Occipital lobe (tissue), 2 donors: ENCODE results near the gene HNRNPA3. TPM values are rescaled to one million over a fixed set of nuclear protein-coding genes. Genes with fewer than 3 reads are reported as not detected.
A peak's percentile ranks its signal among the peaks of the same experiment; 100 is the strongest.
"Not testable (repeated sequence)": the region's sequence is repeated elsewhere in the genome, so short reads cannot be mapped to it uniquely, and the experiment has no call there.

ENCODE experiments used
- DNase-seq: peaks from one replicate; lab custom pipeline; 2025; lab: John Stamatoyannopoulos, UW
- total RNA-seq: library from RNA; depleted of rRNA; stranded (reverse); fragments of >200 nt; gene quantifications from one replicate; pipeline ENCODE4 v1.2.3, GENCODE V29; 2014

Gene HNRNPA3
- total RNA-seq, 1 donor from 2014 or later, result 81.6 TPM

- no peak for DNase-seq
These were observed 23.8 kb upstream of the HNRNPA3 start for GRCh38 chr2:177188482-177189469.

GRCh38 chr2:177190941-177191340 is 21.7 kb upstream of the HNRNPA3 start:
- DNase-seq, result no peak

- no peak for DNase-seq
These were observed 19.8 kb upstream of the HNRNPA3 start for GRCh38 chr2:177192788-177193187.

GRCh38 chr2:177193240-177193639 is 19.4 kb upstream of the HNRNPA3 start:
- DNase-seq, result no peak

GRCh38 chr2:177195194-177195593 is 17.4 kb upstream of the HNRNPA3 start:
- no peak for DNase-seq

- not testable (repeated sequence) for DNase-seq
These were observed 12.2 kb upstream of the HNRNPA3 start for GRCh38 chr2:177200419-177200818.

GRCh38 chr2:177201919-177202346 is 10.7 kb upstream of the HNRNPA3 start:
- DNase-seq, result no peak

- DNase-seq, result no peak
These were observed 8.2 kb upstream of the HNRNPA3 start for GRCh38 chr2:177204417-177204816.

- no peak for DNase-seq
These were observed 5.5 kb upstream of the HNRNPA3 start for GRCh38 chr2:177207101-177207500.

- DNase-seq, result no peak
These were observed 1.4 kb upstream of the HNRNPA3 start for GRCh38 chr2:177211169-177211568.

- DNase-seq, result no peak
These were observed 953 bp upstream of the HNRNPA3 start for GRCh38 chr2:177211576-177212105.

- DNase-seq, result peak; percentile 81
These were observed 580 bp downstream of the HNRNPA3 start for GRCh38 chr2:177212891-177213856.

- no peak for DNase-seq
These were observed 4.8 kb downstream of the HNRNPA3 start for GRCh38 chr2:177217247-177217843.

- DNase-seq, result not testable (repeated sequence)
These were observed 7.2 kb downstream of the HNRNPA3 start for GRCh38 chr2:177219787-177220186.

GRCh38 chr2:177221534-177221933 is 8.9 kb downstream of the HNRNPA3 start:
- DNase-seq, result no peak

GRCh38 chr2:177221970-177222369 is 9.4 kb downstream of the HNRNPA3 start:
- no peak for DNase-seq

- DNase-seq, result not testable (repeated sequence)
These were observed 10.8 kb downstream of the HNRNPA3 start for GRCh38 chr2:177223436-177223835.

- DNase-seq, result no peak
These were observed 13.4 kb downstream of the HNRNPA3 start for GRCh38 chr2:177225965-177226360.

- DNase-seq, result no peak
These were observed 17.0 kb downstream of the HNRNPA3 start for GRCh38 chr2:177229442-177230242.

GRCh38 chr2:177231270-177231669 is 18.7 kb downstream of the HNRNPA3 start:
- no peak for DNase-seq
